Measurements from ENCODE around the gene UBE2C.
"Not testable (repeated sequence)": the region's sequence is repeated elsewhere in the genome, so short reads cannot be mapped to it uniquely, and the experiment has no call there.

The UBE2C gene

DNA sequence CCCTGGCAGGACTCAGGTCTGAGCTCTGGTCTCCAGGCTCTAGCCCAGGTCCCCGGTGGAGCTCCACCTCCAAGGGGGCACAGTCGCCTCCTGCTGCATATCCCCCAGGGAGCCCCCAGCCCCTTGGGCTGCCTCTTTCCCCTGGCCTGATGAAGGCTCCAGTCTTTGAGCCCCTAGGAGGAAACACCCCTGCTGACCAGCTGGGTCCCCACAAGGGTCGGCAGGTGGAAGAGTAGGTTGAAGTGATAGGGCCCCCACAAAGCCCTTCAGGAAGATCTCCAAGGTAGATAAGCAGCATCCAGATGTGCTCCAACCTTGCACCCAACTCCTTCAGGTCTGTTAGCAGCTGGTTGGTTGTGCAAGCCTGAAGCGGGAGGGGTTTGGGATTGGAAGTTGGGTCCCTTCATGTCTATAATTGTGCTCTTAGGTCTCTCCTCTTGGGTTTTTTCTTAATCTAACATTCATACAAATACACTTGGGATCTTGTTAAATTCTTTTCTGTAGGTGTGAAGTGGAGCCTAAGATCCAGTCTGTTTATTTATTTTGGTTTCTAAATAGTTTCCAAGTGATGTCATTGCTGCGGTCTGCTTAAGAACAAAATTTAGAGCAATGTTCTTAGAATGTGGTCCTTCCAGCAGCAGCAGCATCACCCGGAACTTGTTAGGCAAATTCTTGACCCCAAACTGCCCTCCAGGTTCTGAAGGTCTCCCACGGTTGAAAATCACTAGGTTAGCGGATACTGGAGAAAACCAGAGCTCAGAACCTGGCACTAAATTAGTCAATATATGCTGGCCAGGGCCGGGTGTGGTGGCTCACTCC lies 5.1 kb downstream of the UBE2C start:
- Mint-ChIP-seq H3K9me3 (no peaks in the 10 kb centered on the region), H3K27ac (no peak overlapping the region), H3K36me3 (ENCODE audit: low read depth) (peaks cover 33% of the 10 kb centered on the region), H3K27me3 (peaks cover 12% of the 10 kb centered on the region), H3K4me1 (ENCODE audit: low read depth) (peaks cover 15% of the 10 kb centered on the region), H3K4me3 (no peak overlapping the region)

DNA sequence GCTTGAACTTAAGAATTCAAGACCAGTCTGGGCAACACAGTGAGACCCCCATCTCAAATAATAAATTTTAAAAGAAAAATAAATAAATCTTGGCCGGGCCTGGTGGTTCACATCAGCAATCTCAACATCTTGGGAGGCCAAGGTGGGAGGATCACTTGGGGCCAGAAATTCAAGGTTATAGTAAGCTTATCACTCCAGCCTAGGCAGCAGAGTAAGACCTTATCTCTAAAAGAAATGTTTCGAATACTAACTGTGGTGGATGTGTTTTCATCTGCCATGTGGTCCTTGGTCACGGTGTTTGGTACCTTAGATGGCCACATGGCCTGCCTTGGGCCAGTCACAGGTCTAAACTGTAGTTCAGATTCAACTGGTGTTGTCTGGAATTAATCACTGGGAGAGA lies 5.8 kb downstream of the UBE2C start:
- Mint-ChIP-seq H3K4me1 (ENCODE audit: low read depth) (peaks cover 10% of the 10 kb centered on the region), H3K27ac (no peak overlapping the region), H3K4me3 (no peak overlapping the region), H3K36me3 (ENCODE audit: low read depth) (peaks cover 27% of the 10 kb centered on the region), H3K27me3 (peaks cover 18% of the 10 kb centered on the region), H3K9me3 (no peaks in the 10 kb centered on the region)

- Mint-ChIP-seq H3K27ac (no peak overlapping the region), H3K27me3 (peaks cover 31% of the 10 kb centered on the region), H3K4me3 (no peak overlapping the region), H3K4me1 (ENCODE audit: low read depth) (peaks cover 14% of the 10 kb centered on the region), H3K9me3 (no peaks in the 10 kb centered on the region), H3K36me3 (ENCODE audit: low read depth) (peaks cover 18% of the 10 kb centered on the region)
These were observed 7.0 kb downstream of the UBE2C start for GRCh38 chr20:45819466-45819865.

- Mint-ChIP-seq H3K36me3 (ENCODE audit: low read depth) (peaks cover 5% of the 10 kb centered on the region), H3K4me3 (no peak overlapping the region), H3K27me3 (peaks cover 31% of the 10 kb centered on the region), H3K9me3 (no peaks in the 10 kb centered on the region), H3K27ac (no peak overlapping the region), H3K4me1 (ENCODE audit: low read depth) (peaks cover 11% of the 10 kb centered on the region)
These were observed 9.5 kb downstream of the UBE2C start for GRCh38 chr20:45821947-45822346.

- peaks cover 11% of the 10 kb centered on the region for H3K4me1 Mint-ChIP-seq (ENCODE audit: low read depth)
- H3K9me3 Mint-ChIP-seq = no peaks in the 10 kb centered on the region
- H3K36me3 Mint-ChIP-seq (ENCODE audit: low read depth) = peaks cover under 1% of the 10 kb centered on the region
- H3K4me3 Mint-ChIP-seq = no peak overlapping the region
- H3K27me3 Mint-ChIP-seq = peaks cover 31% of the 10 kb centered on the region
- no peak overlapping the region for H3K27ac Mint-ChIP-seq
These were observed 10.4 kb downstream of the UBE2C start for GRCh38 chr20:45822857-45823256.

DNA sequence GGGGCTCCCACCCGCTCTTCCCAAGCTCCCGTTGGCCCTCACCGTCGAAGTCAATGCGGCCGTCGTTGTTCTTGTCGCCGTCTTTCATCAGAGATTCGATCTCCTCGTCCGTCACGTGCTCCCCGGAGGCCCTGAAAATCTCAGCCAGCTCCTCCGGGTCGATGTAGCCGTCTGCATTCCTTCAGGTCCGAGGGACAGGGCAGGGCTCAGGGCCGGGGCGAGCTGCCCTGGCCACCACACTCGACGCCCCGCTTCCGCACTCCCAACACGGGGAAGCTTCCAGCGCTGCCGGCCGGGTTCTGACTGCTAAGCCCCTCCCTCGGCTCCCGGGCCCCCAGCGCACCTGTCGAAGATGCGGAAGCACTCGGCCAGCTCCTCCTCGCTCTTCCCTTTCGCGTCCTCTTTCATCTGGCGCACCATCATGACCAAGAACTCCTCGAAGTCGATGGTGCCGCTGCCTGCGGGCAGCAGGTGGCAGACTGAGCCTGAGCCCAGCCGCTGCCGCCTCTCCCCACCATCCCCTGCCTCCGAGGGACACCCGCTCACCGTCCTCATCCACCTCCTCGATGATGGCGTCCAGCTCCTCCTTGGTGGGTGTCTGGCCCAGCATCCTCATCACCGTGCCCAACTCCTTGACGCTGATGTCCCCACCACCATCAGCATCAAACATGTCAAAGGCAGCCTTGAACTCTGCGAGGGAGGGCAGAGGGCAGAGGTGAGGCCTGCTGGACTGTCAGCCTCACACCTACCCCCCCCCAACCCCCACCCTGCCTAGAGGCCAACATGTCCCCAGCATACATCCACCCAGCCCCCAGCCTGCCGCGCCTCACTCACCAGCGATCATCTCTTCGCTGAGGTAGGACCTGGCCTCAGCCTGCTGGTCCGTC lies 11.7 kb downstream of the UBE2C start:
- H3K9me3 Mint-ChIP-seq = no peaks in the 10 kb centered on the region
- no peaks in the 10 kb centered on the region for H3K36me3 Mint-ChIP-seq (ENCODE audit: low read depth)
- H3K4me3 Mint-ChIP-seq = peak overlapping the region; percentile 71
- H3K27me3 Mint-ChIP-seq = peaks cover 31% of the 10 kb centered on the region
- H3K27ac Mint-ChIP-seq = peak overlapping the region; percentile 66
- H3K4me1 Mint-ChIP-seq (ENCODE audit: low read depth) = peaks cover 11% of the 10 kb centered on the region

DNA sequence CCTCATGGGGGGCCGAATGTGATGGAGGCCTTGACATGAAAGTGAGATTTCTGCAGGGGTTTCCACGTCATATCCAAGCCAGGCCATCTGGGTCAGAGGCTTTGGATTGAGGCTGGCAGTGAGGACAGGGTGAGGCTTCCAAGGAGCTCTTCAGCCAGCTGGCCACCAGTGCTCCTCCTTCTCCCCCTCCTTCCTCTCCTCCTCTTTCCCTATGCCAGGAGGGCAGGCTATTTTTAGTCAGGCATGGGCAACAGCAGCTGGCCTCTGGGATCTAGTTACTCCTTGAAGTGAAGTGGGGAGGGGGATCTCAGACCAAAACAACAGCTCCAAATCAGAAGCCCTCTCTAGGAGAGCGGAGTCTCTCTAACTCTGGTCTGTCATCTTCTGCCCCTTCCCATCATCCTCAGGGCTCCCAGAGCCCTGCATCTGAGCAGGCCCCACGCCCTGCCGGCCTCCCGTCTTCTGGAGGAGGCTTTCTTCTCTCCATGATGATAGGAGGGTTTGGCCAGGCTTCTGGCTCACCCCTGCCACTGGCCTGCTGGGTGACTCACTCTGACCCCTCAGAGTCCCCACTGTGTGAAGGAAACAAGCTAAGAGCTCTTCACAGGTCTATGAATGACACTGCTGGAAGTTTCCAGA lies 14.1 kb downstream of the UBE2C start:
- Mint-ChIP-seq H3K4me1 (ENCODE audit: low read depth) (peaks cover 11% of the 10 kb centered on the region), H3K4me3 (no peak overlapping the region), H3K27ac (no peak overlapping the region), H3K27me3 (peaks cover 30% of the 10 kb centered on the region), H3K9me3 (no peaks in the 10 kb centered on the region), H3K36me3 (ENCODE audit: low read depth) (no peaks in the 10 kb centered on the region)

DNA sequence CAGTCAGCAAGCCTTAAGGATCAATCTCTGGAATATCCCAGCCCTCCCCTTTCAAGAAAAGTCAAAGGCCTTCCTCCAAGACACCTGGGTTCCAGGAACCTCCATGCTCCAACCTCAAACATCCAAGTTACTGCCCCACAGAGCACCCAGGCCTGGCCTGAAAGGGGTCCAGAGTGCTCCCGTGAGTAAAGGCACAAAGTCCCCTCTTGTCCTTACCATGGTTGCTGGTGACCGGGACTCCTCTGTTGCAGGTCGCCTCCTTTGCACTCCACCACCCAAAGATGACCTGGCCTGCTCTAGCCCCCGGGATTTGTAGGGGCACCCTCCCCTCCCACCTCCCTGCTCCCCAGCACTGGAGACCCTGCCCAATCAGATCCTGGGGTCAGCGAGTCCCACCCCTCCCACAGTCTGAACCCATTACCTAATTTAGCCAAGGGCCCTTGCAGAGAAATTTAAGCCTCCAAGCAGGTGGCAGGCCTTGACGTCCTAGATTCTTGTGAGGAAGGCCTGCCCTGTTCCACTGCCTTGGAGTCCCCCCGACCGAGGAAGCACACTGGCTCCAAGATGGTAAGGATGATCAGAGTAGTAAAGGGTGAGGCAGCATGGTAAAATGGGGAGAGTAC lies 14.7 kb downstream of the UBE2C start, which contains the start of gene TNNC2:
TSS of gene TNNC2 (minus strand) at position 283 of the 623 bp plus-strand sequence. CDS start at position 219, 64 bp downstream.
- Mint-ChIP-seq H3K9me3 (no peaks in the 10 kb centered on the region), H3K36me3 (ENCODE audit: low read depth) (no peaks in the 10 kb centered on the region), H3K4me1 (ENCODE audit: low read depth) (peaks cover 11% of the 10 kb centered on the region), H3K4me3 (no peak within 1 kb of the TSS), H3K27ac (no peak within 1 kb of the TSS), H3K27me3 (peaks cover 27% of the 10 kb centered on the region)

- H3K4me3 Mint-ChIP-seq = no peak overlapping the region
- no peaks in the 10 kb centered on the region for H3K9me3 Mint-ChIP-seq
- H3K36me3 Mint-ChIP-seq (ENCODE audit: low read depth) = no peaks in the 10 kb centered on the region
- H3K4me1 Mint-ChIP-seq (ENCODE audit: low read depth) = peaks cover 11% of the 10 kb centered on the region
- H3K27ac Mint-ChIP-seq = no peak overlapping the region
- peaks cover 21% of the 10 kb centered on the region for H3K27me3 Mint-ChIP-seq
These were observed 15.3 kb downstream of the UBE2C start for GRCh38 chr20:45827712-45828111.

DNA sequence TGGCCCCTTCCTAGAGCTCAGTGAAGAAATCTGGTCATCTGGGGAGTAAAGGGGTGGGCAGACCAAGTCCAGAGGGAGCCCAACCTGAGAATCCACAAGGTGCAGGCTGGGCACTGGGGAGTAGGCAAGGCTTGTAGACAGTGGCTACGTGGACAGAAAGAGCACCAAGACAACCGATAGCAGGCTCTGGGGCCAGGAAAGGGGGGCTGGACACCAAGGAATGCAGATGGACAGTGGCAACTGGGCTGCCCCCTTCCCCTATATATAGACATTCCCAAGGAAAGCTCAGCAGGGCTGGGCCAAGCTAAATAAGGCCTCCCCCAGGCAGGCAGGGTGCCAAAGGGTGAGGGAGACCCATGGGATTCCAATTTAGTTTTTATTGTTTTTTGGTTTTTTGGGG lies 16.1 kb downstream of the UBE2C start:
- no peak overlapping the region for H3K27ac Mint-ChIP-seq
- no peaks in the 10 kb centered on the region for H3K9me3 Mint-ChIP-seq
- peaks cover 16% of the 10 kb centered on the region for H3K4me1 Mint-ChIP-seq (ENCODE audit: low read depth)
- no peaks in the 10 kb centered on the region for H3K36me3 Mint-ChIP-seq (ENCODE audit: low read depth)
- H3K4me3 Mint-ChIP-seq = no peak overlapping the region
- H3K27me3 Mint-ChIP-seq = peaks cover 12% of the 10 kb centered on the region

DNA sequence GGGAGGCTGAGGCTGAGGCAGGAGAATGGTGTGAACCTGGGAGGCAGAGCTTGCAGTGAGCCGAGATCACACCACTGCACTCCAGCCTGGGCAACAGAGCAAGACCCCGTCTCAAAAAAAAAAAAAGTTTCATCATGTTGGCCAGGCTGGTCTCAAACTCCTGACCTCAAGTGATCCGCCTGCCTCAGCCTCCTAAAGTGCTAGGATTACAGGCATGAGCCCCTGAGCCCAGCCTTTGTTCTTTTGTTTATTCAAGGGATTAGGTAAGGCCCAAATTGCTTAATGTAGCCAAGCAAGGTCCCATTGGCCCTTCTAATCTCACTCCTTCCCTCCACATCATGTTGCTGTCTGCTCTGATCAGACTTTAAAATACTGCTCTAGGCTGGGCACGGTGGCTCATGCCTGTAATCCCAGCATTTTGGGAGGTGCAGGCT lies 17.2 kb downstream of the UBE2C start:
- not testable (repeated sequence) for H3K36me3 Mint-ChIP-seq (ENCODE audit: low read depth); H3K4me3 Mint-ChIP-seq; H3K27ac Mint-ChIP-seq; H3K27me3 Mint-ChIP-seq; H3K9me3 Mint-ChIP-seq
- H3K4me1 Mint-ChIP-seq (ENCODE audit: low read depth) = peaks cover 13% of the 10 kb centered on the region

DNA sequence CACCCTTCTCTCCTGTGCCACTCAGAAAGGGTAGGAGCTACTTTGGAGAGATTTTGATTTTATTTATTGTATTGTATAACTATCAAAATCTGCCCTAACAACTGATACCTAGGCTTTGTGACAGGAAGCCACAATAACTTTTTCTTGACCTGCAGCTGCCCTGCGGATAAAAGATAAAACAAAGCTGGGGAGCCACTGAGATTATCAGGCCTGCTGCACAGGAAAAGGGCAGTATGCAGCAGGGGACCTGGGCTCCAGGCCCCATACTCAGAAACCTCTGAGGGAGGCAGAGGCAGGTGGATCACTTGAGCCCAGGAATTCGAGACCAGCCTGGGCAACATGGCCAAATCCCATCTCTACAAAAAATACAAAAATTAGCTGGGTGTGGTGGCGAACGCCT lies 20.2 kb downstream of the UBE2C start:
- Mint-ChIP-seq H3K4me1 (ENCODE audit: low read depth) (peaks cover 16% of the 10 kb centered on the region), H3K9me3 (no peaks in the 10 kb centered on the region), H3K36me3 (ENCODE audit: low read depth) (no peaks in the 10 kb centered on the region), H3K27me3 (peaks cover 3% of the 10 kb centered on the region), H3K4me3 (peak overlapping the region; percentile 76), H3K27ac (no peak overlapping the region)

GRCh38 chr20:45833030-45833882 lies 20.8 kb downstream of the UBE2C start, which contains the start of gene SNX21:
TSS of gene SNX21 (plus strand) at chr20:45833799. CDS start at chr20:45833920, 121 bp downstream.
- Mint-ChIP-seq H3K9me3 (no peaks in the 10 kb centered on the region), H3K4me3 (peak within 1 kb of the TSS; percentile 76), H3K27ac (no peak within 1 kb of the TSS), H3K36me3 (ENCODE audit: low read depth) (no peaks in the 10 kb centered on the region), H3K27me3 (peaks cover 3% of the 10 kb centered on the region), H3K4me1 (ENCODE audit: low read depth) (peaks cover 16% of the 10 kb centered on the region)

Measured in stimulated activated naive CD8-positive, alpha-beta T cell treated with anti-CD3 and anti-CD28 coated beads, Interleukin-15, Interleukin-2, amounts not matched to agents 100 ng/mL and 50 ng/mL, for 24 hours (primary cell).